Activated CD8-positive, alpha-beta memory T cell treated with anti-CD3 and anti-CD28 coated beads for 36 hours (primary cell): ENCODE data around the gene CD300A. TPM values are rescaled to one million over a fixed set of nuclear protein-coding genes. Genes with fewer than 3 reads are reported as not detected.

Experiments used
- CTCF ChIA-PET: fragments of 350-600 bp; sonication (Branson Sonifier 250); formaldehyde crosslinking; loops from one replicate; lab custom pipeline; 2021; ENCODE audit warnings: antibody characterized with exemption; lab: Charles Lee
- POLR2A ChIA-PET: fragments of 350-600 bp; sonication (Branson Sonifier 250); formaldehyde crosslinking; loops from one replicate; lab custom pipeline; 2021; ENCODE audit warnings: antibody characterized with exemption; lab: Charles Lee
- total RNA-seq, 2 experiments: library from RNA; stranded (reverse); gene quantifications; one replicate each; pipeline ENCODE4 v1.2.3, GENCODE V29; 2021

CD300A gene
- total RNA-seq, 2 experiments from 2014 or later = 4.4 to 5.1 TPM

GRCh38 chr17:74435775-74436359 lies 30.6 kb upstream of the CD300A start:
- CTCF ChIA-PET = interaction anchor here (0.9 to 1.1 kb wide), 2 partner anchors 9 to 57 kb away, joined by 4 to 5 read pairs; no protein-coding TSS in a partner anchor
- POLR2A ChIA-PET = no interaction called here

- ChIA-PET CTCF (interaction anchor here (0.7 to 1.4 kb wide), 9 partner anchors 12 to 135 kb away, joined by 3 to 5 read pairs (median 3); partner anchors contain the start of gene CD300A), POLR2A (no interaction called here)
Observed at GRCh38 chr17:74437702-74438101, 28.7 kb upstream of the CD300A start.

GRCh38 chr17:74439691-74440567 lies 26.5 kb upstream of the CD300A start:
- CTCF ChIA-PET = interaction anchor here (0.5 to 2.3 kb wide), 4 partner anchors 17 to 135 kb away, joined by 3 to 5 read pairs (median 3); no protein-coding TSS in a partner anchor
- POLR2A ChIA-PET = no interaction called here

GRCh38 chr17:74441537-74441936 lies 24.9 kb upstream of the CD300A start:
- ChIA-PET CTCF (interaction anchor here (2.3 kb wide), 1 partner anchor 16 kb away, joined by 5 read pairs; no protein-coding TSS in a partner anchor), POLR2A (no interaction called here)

GRCh38 chr17:74442291-74442669 lies 24.2 kb upstream of the CD300A start:
- POLR2A ChIA-PET = no interaction called here
- CTCF ChIA-PET = interaction anchor here (2.3 kb wide), 1 partner anchor 15 kb away, joined by 5 read pairs; no protein-coding TSS in a partner anchor

GRCh38 chr17:74442670-74443515 lies 23.5 kb upstream of the CD300A start:
- POLR2A ChIA-PET = no interaction called here
- CTCF ChIA-PET = interaction anchor here (0.9 to 2.6 kb wide), 5 partner anchors 9 to 64 kb away, joined by 3 to 12 read pairs (median 5); no protein-coding TSS in a partner anchor

- POLR2A ChIA-PET = no interaction called here
- CTCF ChIA-PET = interaction anchor here (0.9 to 2.6 kb wide), 4 partner anchors 10 to 65 kb away, joined by 3 to 12 read pairs (median 7); no protein-coding TSS in a partner anchor
Observed at GRCh38 chr17:74443516-74444296, 22.7 kb upstream of the CD300A start.

GRCh38 chr17:74444406-74444805 lies 22.0 kb upstream of the CD300A start:
- ChIA-PET POLR2A (no interaction called here), CTCF (interaction anchor here (1.5 to 2.6 kb wide), 3 partner anchors 9 to 65 kb away, joined by 4 to 12 read pairs (median 10); no protein-coding TSS in a partner anchor)

- ChIA-PET POLR2A (no interaction called here), CTCF (interaction anchor here (1.5 to 2.6 kb wide), 3 partner anchors 10 to 66 kb away, joined by 4 to 12 read pairs (median 10); no protein-coding TSS in a partner anchor)
Observed at GRCh38 chr17:74445158-74445557, 21.3 kb upstream of the CD300A start.

GRCh38 chr17:74446551-74447500 lies 19.6 kb upstream of the CD300A start:
- ChIA-PET POLR2A (no interaction called here), CTCF (interaction anchor here (1.0 to 1.3 kb wide), 2 partner anchors 9 to 67 kb away, joined by 3 to 4 read pairs; no protein-coding TSS in a partner anchor)

- POLR2A ChIA-PET = no interaction called here
- CTCF ChIA-PET = interaction anchor here (1.0 to 1.3 kb wide), 2 partner anchors 8 to 68 kb away, joined by 3 to 4 read pairs; no protein-coding TSS in a partner anchor
Observed at GRCh38 chr17:74447628-74448159, 18.7 kb upstream of the CD300A start.

GRCh38 chr17:74448756-74449155 lies 17.7 kb upstream of the CD300A start:
- ChIA-PET CTCF (interaction anchor here (1.1 kb wide), 1 partner anchor 11 kb away, joined by 3 read pairs; no protein-coding TSS in a partner anchor), POLR2A (interaction anchor here (0.7 kb wide), 1 partner anchor 65 kb away, joined by 3 read pairs; no protein-coding TSS in a partner anchor)

- ChIA-PET CTCF (interaction anchor here (0.7 to 1.1 kb wide), 2 partner anchors 11 to 12 kb away, joined by 3 read pairs; no protein-coding TSS in a partner anchor), POLR2A (no interaction called here)
Observed at GRCh38 chr17:74449306-74449705, 17.1 kb upstream of the CD300A start.

- ChIA-PET POLR2A (no interaction called here), CTCF (interaction anchor here (0.7 to 1.1 kb wide), 2 partner anchors 10 to 12 kb away, joined by 3 read pairs; no protein-coding TSS in a partner anchor)
Observed at GRCh38 chr17:74449773-74450172, 16.7 kb upstream of the CD300A start.

- ChIA-PET CTCF (interaction anchor here (0.9 to 1.3 kb wide), 2 partner anchors 20 to 80 kb away, joined by 3 read pairs; no protein-coding TSS in a partner anchor), POLR2A (no interaction called here)
Observed at GRCh38 chr17:74450231-74450630, 16.2 kb upstream of the CD300A start.

GRCh38 chr17:74450925-74451403 lies 15.5 kb upstream of the CD300A start:
- CTCF ChIA-PET = interaction anchor here (0.9 to 9.3 kb wide), 4 partner anchors 21 to 83 kb away, joined by 3 to 89 read pairs (median 3); no protein-coding TSS in a partner anchor
- POLR2A ChIA-PET = no interaction called here
